IPS-NIHi7 (cell line): ENCODE results near the gene NRG2.

Experiments
- DNase-seq: peaks from one replicate; pipeline ENCODE4 v3.0.0; 2012; ENCODE audit warnings: mixed read lengths; ENCODE audit errors: extremely low spot score

Gene NRG2

GRCh38 chr5:139812836-139813805 is 230.0 kb downstream of the NRG2 start:
- no peak for DNase-seq

- DNase-seq: no peak
Observed at GRCh38 chr5:139812323-139812722, 230.8 kb downstream of the NRG2 start.

GRCh38 chr5:139811274-139811607 is 231.9 kb downstream of the NRG2 start:
- DNase-seq: no peak

GRCh38 chr5:139810341-139811273 is 232.5 kb downstream of the NRG2 start:
- no peak for DNase-seq

- DNase-seq: no peak
Observed at GRCh38 chr5:139809331-139809810, 233.7 kb downstream of the NRG2 start.

- peak; percentile 94 for DNase-seq
Observed at GRCh38 chr5:139808481-139809330, 234.4 kb downstream of the NRG2 start.

GRCh38 chr5:139807647-139808030 is 235.5 kb downstream of the NRG2 start:
- no peak for DNase-seq

GRCh38 chr5:139806726-139807646 is 236.1 kb downstream of the NRG2 start:
- no peak for DNase-seq

GRCh38 chr5:139806111-139806510 is 237.0 kb downstream of the NRG2 start:
- DNase-seq: no peak

GRCh38 chr5:139805545-139805944 is 237.6 kb downstream of the NRG2 start:
- DNase-seq: no peak

- no peak for DNase-seq
Observed at GRCh38 chr5:139804800-139805397, 238.2 kb downstream of the NRG2 start.

- DNase-seq: no peak
Observed at GRCh38 chr5:139803978-139804377, 239.1 kb downstream of the NRG2 start.

GRCh38 chr5:139799359-139799758 is 243.7 kb downstream of the NRG2 start:
- DNase-seq: no peak

GRCh38 chr5:139798883-139799282 is 244.2 kb downstream of the NRG2 start:
- no peak for DNase-seq

- no peak for DNase-seq
Observed at GRCh38 chr5:139797856-139798510, 245.1 kb downstream of the NRG2 start.

GRCh38 chr5:139797335-139797734 is 245.8 kb downstream of the NRG2 start:
- no peak for DNase-seq
